H1 (cell line): ENCODE results near the gene WNT9B. TPM values are rescaled to one million over a fixed set of nuclear protein-coding genes. Genes with fewer than 3 reads are reported as not detected.

ENCODE experiments used
- CTCF ChIA-PET: fragments of 300-600 bp; sonication (Branson Sonifier 250); formaldehyde crosslinking; loops from one replicate; lab custom pipeline; 2021; ENCODE audit not compliant: partially characterized antibody; lab: Charles Lee
- POLR2A ChIA-PET: fragments of 300-600 bp; sonication (Branson Sonifier 250); formaldehyde crosslinking; loops from one replicate; lab custom pipeline; 2021; ENCODE audit warnings: inconsistent platforms; ENCODE audit not compliant: partially characterized antibody; lab: Charles Lee
- DNase-seq, 2 experiments: peaks; one replicate each; pipeline versions ENCODE4 v3.0.0 to v3.0.0-alpha.2; 2010 to 2022; ENCODE audit warnings: low spot score in 2 of 2, low read depth in 1 of 2, mixed read lengths in 1 of 2
- FAIRE-seq: peaks from 2 replicates; lab custom pipeline; 2011; peaks lifted over from hg19 to GRCh38; lab: Jason Lieb, UNC
- H2AFZ ChIP-seq: 2 replicates; pipeline ENCODE4 v1.8.1; 2012; ENCODE audit warnings: low read length, inconsistent platforms
- H2AK5ac ChIP-seq: 2 replicates; pipeline ENCODE4 v1.6.1; 2013; ENCODE audit warnings: low read depth, low read length
- H2BK120ac ChIP-seq: replicated peaks from 2 replicates; pipeline ENCODE3; 2013; ENCODE audit warnings: low read depth, low read length, inconsistent platforms
- H2BK12ac ChIP-seq: 2 replicates; pipeline ENCODE4 v1.6.1; 2013; ENCODE audit warnings: low read depth, low read length
- H2BK15ac ChIP-seq: 2 replicates; pipeline ENCODE4 v1.6.1; 2013; ENCODE audit warnings: low read length
- H2BK20ac ChIP-seq: 2 replicates; pipeline ENCODE4 v1.6.1; 2013; ENCODE audit warnings: low read length
- H2BK5ac ChIP-seq: 2 replicates; pipeline ENCODE4 v1.6.1; 2013; ENCODE audit warnings: low read depth, low read length
- H3K14ac ChIP-seq: 2 replicates; pipeline ENCODE4 v1.6.1; 2013; ENCODE audit warnings: inconsistent platforms; ENCODE audit not compliant: insufficient read length
- H3K18ac ChIP-seq: 2 replicates; pipeline ENCODE4 v1.6.1; 2013; ENCODE audit warnings: low read length; ENCODE audit errors: extremely low read depth
- H3K23ac ChIP-seq: 2 replicates; pipeline ENCODE4 v1.6.1; 2013; ENCODE audit warnings: inconsistent platforms; ENCODE audit not compliant: insufficient read length
- H3K23me2 ChIP-seq: 2 replicates; pipeline ENCODE4 v1.6.1; 2013; ENCODE audit warnings: low read depth, low read length
- H3K27ac ChIP-seq: 2 replicates; pipeline ENCODE4 v1.6.1; 2011; ENCODE audit warnings: low read depth, low read length, inconsistent platforms
- H3K27me3 ChIP-seq, 4 experiments: replicated peaks in 1 of 4; 1 replicate in 1 of 4; 2 replicates in 3 of 4; pipeline versions ENCODE4 v1.6.1 to v1.8.1; 2011 to 2013; ENCODE audit warnings: low read length in 3 of 4, mild to moderate bottlenecking in 3 of 4, inconsistent platforms in 2 of 4, mixed read lengths in 2 of 4, moderate library complexity in 1 of 4; ENCODE audit not compliant: control insufficient read depth in 3 of 4, insufficient read depth in 3 of 4; ENCODE audit errors: extremely low read depth in 1 of 4
- H3K36me3 ChIP-seq, 4 experiments: 2 replicates each; pipeline versions ENCODE4 v1.6.1 to v1.8.1; 2011 to 2013; ENCODE audit warnings: mild to moderate bottlenecking in 4 of 4, low read length in 3 of 4, moderate library complexity in 2 of 4, control low read depth in 1 of 4, inconsistent platforms in 1 of 4; ENCODE audit not compliant: insufficient read depth in 4 of 4, control insufficient read depth in 2 of 4
- H3K4ac ChIP-seq: replicated peaks from 2 replicates; pipeline ENCODE3; 2013; ENCODE audit warnings: low read length, low read depth, mixed read lengths, inconsistent platforms; ENCODE audit not compliant: insufficient read length
- H3K4me1 ChIP-seq, 4 experiments: replicated peaks in 1 of 4; 1 replicate in 1 of 4; 2 replicates in 3 of 4; pipeline versions ENCODE4 v1.6.1 to v1.8.1; 2011 to 2013; ENCODE audit warnings: low read length in 3 of 4, inconsistent platforms in 2 of 4, mixed read lengths in 1 of 4; ENCODE audit not compliant: insufficient read depth in 4 of 4, control insufficient read depth in 3 of 4
- H3K4me2 ChIP-seq, 2 experiments: 2 replicates each; pipeline versions ENCODE4 v1.6.1 to v1.8.1; 2011 to 2013; ENCODE audit warnings: low read depth in 2 of 2, low read length in 2 of 2, control low read depth in 1 of 2, inconsistent platforms in 1 of 2, mild to moderate bottlenecking in 1 of 2; ENCODE audit not compliant: insufficient read depth in 1 of 2
- H3K4me3 ChIP-seq, 4 experiments: fragments of 200-600, 300-600 bp in 1 of 4; sonication (generic), shearing (Covaris generic), sonication (Bioruptor Twin) in 1 of 4; 2 replicates each; pipeline versions ENCODE4 v1.5.1 to v1.8.1; 2011 to 2016; ENCODE audit warnings: low read length in 4 of 4, low read depth in 3 of 4, control low read depth in 2 of 4, inconsistent platforms in 2 of 4, mild to moderate bottlenecking in 2 of 4, mixed read lengths in 1 of 4, moderate library complexity in 1 of 4; ENCODE audit not compliant: insufficient read depth in 2 of 4; ENCODE audit errors: extremely low read depth in 1 of 4
- H3K56ac ChIP-seq: replicated peaks from 2 replicates; pipeline ENCODE3; 2013; ENCODE audit warnings: low read depth, mild to moderate bottlenecking, mixed read lengths, low read length, inconsistent platforms; ENCODE audit not compliant: insufficient read length
- H3K79me1 ChIP-seq: 2 replicates; pipeline ENCODE4 v1.6.1; 2013; ENCODE audit warnings: low read depth, low read length, control low read depth
- H3K79me2 ChIP-seq, 2 experiments: 2 replicates each; pipeline versions ENCODE4 v1.6.1 to v1.8.1; 2012 to 2013; ENCODE audit warnings: low read length in 2 of 2, mild to moderate bottlenecking in 2 of 2, inconsistent platforms in 1 of 2; ENCODE audit not compliant: insufficient read depth in 2 of 2, control insufficient read depth in 1 of 2
- H3K9ac ChIP-seq, 4 experiments: replicated peaks in 1 of 4; 1 replicate in 1 of 4; 2 replicates in 3 of 4; pipeline versions ENCODE4 v1.6.1 to v1.8.1; 2011 to 2013; ENCODE audit warnings: low read depth in 3 of 4, low read length in 3 of 4, control low read depth in 2 of 4, mild to moderate bottlenecking in 2 of 4, moderate library complexity in 2 of 4, inconsistent platforms in 1 of 4; ENCODE audit errors: extremely low read depth in 1 of 4
- H3K9me3 ChIP-seq, 2 experiments: 2 replicates each; pipeline versions ENCODE4 v1.6.1 to v1.8.1; 2012 to 2013; ENCODE audit warnings: mild to moderate bottlenecking in 2 of 2, moderate library complexity in 2 of 2, control low read depth in 1 of 2, inconsistent platforms in 1 of 2, low read depth in 1 of 2, low read length in 1 of 2, mixed read lengths in 1 of 2; ENCODE audit not compliant: insufficient read depth in 2 of 2
- H4K20me1 ChIP-seq, 2 experiments: replicated peaks in 1 of 2; 2 replicates each; pipeline versions ENCODE3 to v1.8.1; 2011 to 2013; ENCODE audit warnings: inconsistent platforms in 2 of 2, low read length in 2 of 2, mild to moderate bottlenecking in 1 of 2; ENCODE audit not compliant: insufficient read depth in 2 of 2, control insufficient read depth in 1 of 2
- H4K5ac ChIP-seq: 2 replicates; pipeline ENCODE4 v1.6.1; 2013; ENCODE audit warnings: low read length, low read depth, mixed read lengths, inconsistent platforms; ENCODE audit not compliant: insufficient read length
- H4K8ac ChIP-seq: 2 replicates; pipeline ENCODE4 v1.8.0; 2013; ENCODE audit warnings: mild to moderate bottlenecking, moderate library complexity, low read length, inconsistent platforms; ENCODE audit not compliant: insufficient read depth; ENCODE audit errors: extremely low read depth
- H4K91ac ChIP-seq: replicated peaks from 2 replicates; pipeline ENCODE3; 2013; ENCODE audit warnings: low read length, mixed read lengths, inconsistent platforms; ENCODE audit not compliant: insufficient read length
- CHD1 ChIP-seq: IDR thresholded peaks from 2 replicates; pipeline ENCODE4 v1.6.1; 2012; ENCODE audit warnings: low read depth, low read length, improper control_type of control experiment
- JUND ChIP-seq: IDR thresholded peaks from 2 replicates; pipeline ENCODE4 v1.6.1; 2011; ENCODE audit warnings: mild to moderate bottlenecking, improper control_type of control experiment, low read length
- RFX5 ChIP-seq: IDR thresholded peaks from 2 replicates; pipeline ENCODE4 v1.6.1; 2011; ENCODE audit warnings: low read depth, low read length, improper control_type of control experiment, borderline replicate concordance
- SP1 ChIP-seq: IDR thresholded peaks from 2 replicates; pipeline ENCODE4 v1.6.1; 2011; ENCODE audit warnings: low read depth, low read length
- TAF7 ChIP-seq: optimal IDR thresholded peaks from 2 replicates; pipeline ENCODE3; 2011; ENCODE audit warnings: low read depth, mild to moderate bottlenecking, inconsistent platforms, low read length, moderate library complexity, borderline replicate concordance
- WGBS, 2 experiments: shearing (Covaris generic) in 1 of 2; methylation state at CpG; one replicate each; pipeline versions ENCODE4 v1.1.6 to v1.1.7; 2013 to 2015; ENCODE audit warnings: low lambda C conversion rate in 2 of 2, mixed read lengths in 2 of 2, inconsistent platforms in 1 of 2, low coverage in 1 of 2, missing lambda C conversion rate in 1 of 2; ENCODE audit not compliant: insufficient replicate concordance in 2 of 2, insufficient coverage in 1 of 2, insufficient read length in 1 of 2; ENCODE audit errors: extremely low coverage in 1 of 2, missing lambda C conversion rate in 1 of 2; 5-methylcytosine and 5-hydroxymethylcytosine counted together
- polyA plus RNA-seq, 7 experiments: library from polyadenylated mRNA; depleted of rRNA in 3 of 7; stranded (reverse) in 5 of 7; unstranded in 2 of 7; fragments of >200 nt in 5 of 7; fragments of 200-250 nt in 2 of 7; gene quantifications; 1 replicate in 5 of 7; 2 replicates in 1 of 7; 4 replicates in 1 of 7; pipeline versions ENCODE4 v1.2.1 to v1.2.3, GENCODE V29; 2011 to 2013; ENCODE audit warnings: missing spikeins in 2 of 7, mixed read lengths in 2 of 7
- total RNA-seq: library from RNA; stranded (reverse); fragmentation: NEBNext Ultra II Directional; extraction: Animal tissue kit (Norgen Biotek cat#: 25700); gene quantifications from 2 replicates; pipeline ENCODE4 v1.2.1, GENCODE V29; 2021
- TF ChIP-seq, protein P1 (sequence below): IDR thresholded peaks from 2 replicates; pipeline ENCODE4 v1.6.1; 2011; ENCODE audit warnings: low read length, improper control_type of control experiment
- TF ChIP-seq, protein P2 (sequence below): IDR thresholded peaks from 2 replicates; pipeline ENCODE4 v1.6.1; 2011; ENCODE audit warnings: low read depth, mild to moderate bottlenecking, low read length; ENCODE audit not compliant: insufficient read depth
- TF ChIP-seq, protein P3 (sequence below): IDR thresholded peaks from 2 replicates; pipeline ENCODE4 v1.6.1; 2012; ENCODE audit warnings: inconsistent platforms

The WNT9B gene
- total and polyA plus RNA-seq, 2 of the 8 experiments (the other 6 are each of a cell fraction or from before 2014, with no cell fraction given) = 0.21 TPM; not detected in 1

DNA sequence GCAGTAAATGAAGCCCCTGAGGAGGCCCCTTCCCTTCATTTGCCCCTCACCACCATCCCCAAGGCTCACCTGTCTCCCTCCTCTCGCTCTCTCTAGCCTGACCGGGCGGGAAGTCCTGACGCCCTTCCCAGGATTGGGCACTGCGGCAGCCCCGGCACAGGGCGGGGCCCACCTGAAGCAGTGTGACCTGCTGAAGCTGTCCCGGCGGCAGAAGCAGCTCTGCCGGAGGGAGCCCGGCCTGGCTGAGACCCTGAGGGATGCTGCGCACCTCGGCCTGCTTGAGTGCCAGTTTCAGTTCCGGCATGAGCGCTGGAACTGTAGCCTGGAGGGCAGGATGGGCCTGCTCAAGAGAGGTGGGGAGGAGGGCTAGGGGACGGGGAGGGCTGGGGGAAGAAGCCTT, 21.0 kb downstream of the WNT9B start:
- Histone ChIP-seq H2BK15ac (no peak overlapping the region), H3K23me2 (no peaks in the 10 kb centered on the region; the same call in 1 of the 2 replicates), H3K27ac (no peak overlapping the region), H4K91ac (no peak overlapping the region), H2BK120ac (no peak overlapping the region), H2AK5ac (no peak overlapping the region), H4K20me1 (peaks cover 0 to 4% of the 10 kb centered on the region in 2 experiments), H3K79me1 (no peaks in the 10 kb centered on the region), H3K79me2 (no peaks in the 10 kb centered on the region), H3K9me3 (no peaks in the 10 kb centered on the region), H2BK20ac (no peak overlapping the region), H3K4me2 (no peak overlapping the region), H4K5ac (no peak overlapping the region), H2BK5ac (no peak overlapping the region), H3K23ac (no peak overlapping the region), H2BK12ac (no peak overlapping the region), H3K14ac (no peak overlapping the region), H3K4me3 (no peak overlapping the region), H3K27me3 (peaks cover 0 to 3% (median 0%) of the 10 kb centered on the region in 4 experiments; a peak in 2 of 7 replicates), H4K8ac (no peak overlapping the region), H3K4ac (no peak overlapping the region), H2AFZ (no peak overlapping the region), H3K56ac (no peak overlapping the region), H3K36me3 (no peaks in the 10 kb centered on the region), H3K9ac (no peak overlapping the region), H3K4me1 (no peaks in the 10 kb centered on the region), H3K18ac (no peak overlapping the region)
- 91% methylated on average over 12 of the region's 16 CpGs; no CpG with 5 or more reads in 1 of the 2 experiments for WGBS, 2 experiments
- CTCF ChIA-PET = interaction anchor here (0.9 to 5.2 kb wide), 3 partner anchors 30 to 69 kb away, joined by 3 to 40 read pairs (median 10); no protein-coding TSS in a partner anchor
- FAIRE-seq (no peak), DNase-seq (no peak)
- no peak for TF ChIP-seq JUND
- TF ChIP-seq, protein P1, sequence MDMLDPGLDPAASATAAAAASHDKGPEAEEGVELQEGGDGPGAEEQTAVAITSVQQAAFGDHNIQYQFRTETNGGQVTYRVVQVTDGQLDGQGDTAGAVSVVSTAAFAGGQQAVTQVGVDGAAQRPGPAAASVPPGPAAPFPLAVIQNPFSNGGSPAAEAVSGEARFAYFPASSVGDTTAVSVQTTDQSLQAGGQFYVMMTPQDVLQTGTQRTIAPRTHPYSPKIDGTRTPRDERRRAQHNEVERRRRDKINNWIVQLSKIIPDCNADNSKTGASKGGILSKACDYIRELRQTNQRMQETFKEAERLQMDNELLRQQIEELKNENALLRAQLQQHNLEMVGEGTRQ = no peak
- TF ChIP-seq SP1 = no peak
- TF ChIP-seq, protein P2, sequence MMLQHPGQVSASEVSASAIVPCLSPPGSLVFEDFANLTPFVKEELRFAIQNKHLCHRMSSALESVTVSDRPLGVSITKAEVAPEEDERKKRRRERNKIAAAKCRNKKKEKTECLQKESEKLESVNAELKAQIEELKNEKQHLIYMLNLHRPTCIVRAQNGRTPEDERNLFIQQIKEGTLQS = no peak
- TF ChIP-seq RFX5 = no peak
- TF ChIP-seq CHD1 = no peak
- TF ChIP-seq TAF7 = no peak
- TF ChIP-seq, protein P3, sequence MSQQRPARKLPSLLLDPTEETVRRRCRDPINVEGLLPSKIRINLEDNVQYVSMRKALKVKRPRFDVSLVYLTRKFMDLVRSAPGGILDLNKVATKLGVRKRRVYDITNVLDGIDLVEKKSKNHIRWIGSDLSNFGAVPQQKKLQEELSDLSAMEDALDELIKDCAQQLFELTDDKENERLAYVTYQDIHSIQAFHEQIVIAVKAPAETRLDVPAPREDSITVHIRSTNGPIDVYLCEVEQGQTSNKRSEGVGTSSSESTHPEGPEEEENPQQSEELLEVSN = no peak
- POLR2A ChIA-PET = no interaction called here
